Peyer's patch (tissue), 4 donors: ENCODE results near the gene MED13L.

Source experiments
- CTCF ChIP-seq, 6 experiments: fragments of 450-650 bp in 4 of 6; fragments of 200-600 bp in 2 of 6; sonication (generic) in 1 of 6; IDR thresholded peaks; one replicate each; pipeline ENCODE4 v1.5.1; 2017 to 2019; ENCODE audit warnings: antibody characterized with exemption in 6 of 6, mild to moderate bottlenecking in 3 of 6, moderate library complexity in 1 of 6
- POLR2A ChIP-seq, 2 donors: fragments of 450-650 bp; IDR thresholded peaks; one replicate each; pipeline ENCODE4 v1.5.1; 2017; ENCODE audit warnings: antibody characterized with exemption in 2 of 2, mild to moderate bottlenecking in 2 of 2, moderate library complexity in 2 of 2

- TF ChIP-seq CTCF (IDR thresholded peaks at IDR 0.05): no peak
- TF ChIP-seq POLR2A (IDR thresholded peaks at IDR 0.05): no peak
Measured at GRCh38 chr12:115944837-115945490, 332.5 kb downstream of the MED13L start.
